Fibroblast of skin of scalp (primary cell): ENCODE measurements around the gene CRYBG3.

Experiments
- DNase-seq: peaks from one replicate; pipeline ENCODE4 v3.0.0-alpha.2; 2013

CRYBG3 gene

GRCh38 chr3:97948351-97949109 is 126.7 kb downstream of the CRYBG3 start:
- no peak for DNase-seq

- no peak for DNase-seq
These were observed 127.3 kb downstream of the CRYBG3 start for GRCh38 chr3:97949110-97949485.

- no peak for DNase-seq
These were observed 127.9 kb downstream of the CRYBG3 start for GRCh38 chr3:97949743-97950142.

GRCh38 chr3:97950360-97950759 is 128.5 kb downstream of the CRYBG3 start:
- no peak for DNase-seq

- no peak for DNase-seq
These were observed 130.5 kb downstream of the CRYBG3 start for GRCh38 chr3:97952280-97952679.

GRCh38 chr3:97952872-97953271 is 131.1 kb downstream of the CRYBG3 start:
- DNase-seq, result no peak

- no peak for DNase-seq
These were observed 132.5 kb downstream of the CRYBG3 start for GRCh38 chr3:97954228-97954827.

- no peak for DNase-seq
These were observed 134.2 kb downstream of the CRYBG3 start for GRCh38 chr3:97956051-97956450.

GRCh38 chr3:97957617-97958311 is 136.0 kb downstream of the CRYBG3 start:
- no peak for DNase-seq

GRCh38 chr3:97958396-97958795 is 136.6 kb downstream of the CRYBG3 start:
- DNase-seq, result peak; percentile 25

- DNase-seq, result no peak
These were observed 137.0 kb downstream of the CRYBG3 start for GRCh38 chr3:97958796-97959195.

- no peak for DNase-seq
These were observed 138.1 kb downstream of the CRYBG3 start for GRCh38 chr3:97959872-97960271.

GRCh38 chr3:97960551-97960950 is 138.7 kb downstream of the CRYBG3 start:
- DNase-seq, result no peak

- peak; percentile 27 for DNase-seq
These were observed 139.4 kb downstream of the CRYBG3 start for GRCh38 chr3:97960993-97961766.

GRCh38 chr3:97967966-97968365 is 146.2 kb downstream of the CRYBG3 start:
- no peak for DNase-seq

GRCh38 chr3:97968376-97968775 is 146.6 kb downstream of the CRYBG3 start:
- DNase-seq, result no peak

GRCh38 chr3:97969541-97969940 is 147.7 kb downstream of the CRYBG3 start:
- DNase-seq, result no peak

- no peak for DNase-seq
These were observed 148.3 kb downstream of the CRYBG3 start for GRCh38 chr3:97970156-97970555.

GRCh38 chr3:97970956-97971620 is 149.3 kb downstream of the CRYBG3 start:
- DNase-seq, result no peak

GRCh38 chr3:97971679-97972567 is 150.1 kb downstream of the CRYBG3 start, which contains the start of gene RIOX2:
Gene RIOX2 (minus strand): TSS chr3:97972431. CDS start chr3:97967593, 4,838 bp downstream.
- peak; percentile 74 for DNase-seq

- DNase-seq, result no peak
These were observed 151.2 kb downstream of the CRYBG3 start for GRCh38 chr3:97972976-97973375.
